Keratinocyte (primary cell): ENCODE results near the gene IQSEC3. TPM values are rescaled to one million over a fixed set of nuclear protein-coding genes. Genes with fewer than 3 reads are reported as not detected.

Source experiments
- DNase-seq: peaks from one replicate; pipeline ENCODE4 v3.0.0-alpha.2; 2011; ENCODE audit warnings: low read depth, missing footprints, low spot score
- FAIRE-seq: peaks from 2 replicates; lab custom pipeline; 2011; peaks lifted over from hg19 to GRCh38; lab: Jason Lieb, UNC
- H2AFZ ChIP-seq: 2 replicates; pipeline ENCODE4 v1.6.0; 2012; ENCODE audit warnings: low read length, control low read depth, inconsistent platforms; ENCODE audit not compliant: control insufficient read depth
- H3K27ac ChIP-seq: 2 replicates; pipeline ENCODE4 v1.5.1; 2011; ENCODE audit warnings: low read length; ENCODE audit not compliant: control insufficient read depth, insufficient read depth
- H3K27me3 ChIP-seq: 3 replicates; pipeline ENCODE4 v1.6.0; 2011; ENCODE audit warnings: low read length; ENCODE audit not compliant: control insufficient read depth, insufficient read depth; ENCODE audit errors: extremely low read depth
- H3K36me3 ChIP-seq, 2 experiments: 2 replicates in 1 of 2; 3 replicates in 1 of 2; pipeline ENCODE4 v1.5.1; 2011; ENCODE audit warnings: low read length in 2 of 2, mild to moderate bottlenecking in 1 of 2; ENCODE audit not compliant: control insufficient read depth in 2 of 2, insufficient read depth in 2 of 2; ENCODE audit errors: extremely low read depth in 1 of 2
- H3K4me1 ChIP-seq: 3 replicates; pipeline ENCODE4 v1.5.1; 2011; ENCODE audit warnings: low read length; ENCODE audit not compliant: control insufficient read depth, insufficient read depth; ENCODE audit errors: extremely low read depth
- H3K4me2 ChIP-seq: 3 replicates; pipeline ENCODE4 v1.6.0; 2011; ENCODE audit warnings: low read depth, low read length; ENCODE audit not compliant: control insufficient read depth, insufficient read depth; ENCODE audit errors: extremely low read depth
- H3K4me3 ChIP-seq, 3 experiments: fragments of 200-600 bp in 1 of 3; sonication (generic) in 1 of 3; 2 replicates in 2 of 3; 3 replicates in 1 of 3; pipeline ENCODE4 v1.5.1; 2011 to 2016; ENCODE audit warnings: low read length in 3 of 3, mild to moderate bottlenecking in 3 of 3, control low read depth in 2 of 3, inconsistent platforms in 1 of 3, low read depth in 1 of 3, mixed read lengths in 1 of 3, mixed run types in 1 of 3, moderate library complexity in 1 of 3; ENCODE audit not compliant: control insufficient read depth in 2 of 3, insufficient read depth in 2 of 3; ENCODE audit errors: extremely low read depth in 1 of 3
- H3K79me2 ChIP-seq: 2 replicates; pipeline ENCODE4 v1.6.0; 2012; ENCODE audit warnings: low read length; ENCODE audit not compliant: control insufficient read depth, insufficient read depth
- H3K9ac ChIP-seq: 3 replicates; pipeline ENCODE4 v1.6.0; 2011; ENCODE audit warnings: low read length; ENCODE audit not compliant: control insufficient read depth, insufficient read depth; ENCODE audit errors: extremely low read depth
- H3K9me1 ChIP-seq: 3 replicates; pipeline ENCODE4 v1.6.0; 2011; ENCODE audit warnings: low read length; ENCODE audit not compliant: control insufficient read depth, insufficient read depth; ENCODE audit errors: extremely low read depth
- H3K9me3 ChIP-seq: 2 replicates; pipeline ENCODE4 v1.5.1; 2012; ENCODE audit warnings: low read depth, low read length; ENCODE audit not compliant: control insufficient read depth
- H4K20me1 ChIP-seq: 3 replicates; pipeline ENCODE4 v1.6.0; 2011; ENCODE audit warnings: low read length; ENCODE audit not compliant: control insufficient read depth, insufficient read depth; ENCODE audit errors: extremely low read depth
- CTCF ChIP-seq, 3 experiments: IDR thresholded peaks in 1 of 3; conservative IDR thresholded peaks in 1 of 3; optimal IDR thresholded peaks in 1 of 3; 2 replicates in 2 of 3; 3 replicates in 1 of 3; pipeline versions ENCODE3 to v1.5.1; 2011; ENCODE audit warnings: low read length in 3 of 3, mild to moderate bottlenecking in 3 of 3, moderate library complexity in 2 of 3, control low read depth in 1 of 3, inconsistent platforms in 1 of 3; ENCODE audit not compliant: insufficient read depth in 2 of 3; ENCODE audit errors: extremely low read depth in 1 of 3
- EZH2 ChIP-seq: IDR thresholded peaks from one replicate; pipeline ENCODE4 v1.6.1; 2012; ENCODE audit warnings: inconsistent platforms, mild to moderate bottlenecking, low read length, moderate library complexity
- dilution Hi-C: fragments of 300-500 bp; cut with MboI; formaldehyde crosslinking; loops from one replicate; pipeline ENCODE4 v1.7.0; 2020; ENCODE audit warnings: low sequenced_read_pairs; ENCODE audit not compliant: extremely low pct_ligation_motif_present
- polyA plus RNA-seq, 5 experiments: library from polyadenylated mRNA; depleted of rRNA in 3 of 5; stranded (reverse) in 3 of 5; stranded (forward) in 1 of 5; unstranded in 1 of 5; fragments of >200 nt; gene quantifications; 1 replicate in 1 of 5; 2 replicates in 3 of 5; 3 replicates in 1 of 5; pipeline versions ENCODE4 v1.2.1 to v1.2.3, GENCODE V29; 2011 to 2012; ENCODE audit warnings: missing spikeins in 2 of 5, low read depth in 1 of 5, low replicate concordance in 1 of 5

Gene IQSEC3
- polyA plus RNA-seq, 1 donor (not counting 4 experiments of a cell fraction or from before 2014, with no cell fraction given) = not detected

GRCh38 chr12:184811-185575, 118.4 kb downstream of the IQSEC3 start:
- peaks cover 6% of the 10 kb centered on the region for H3K27me3 ChIP-seq
- H3K79me2 ChIP-seq = no peaks in the 10 kb centered on the region
- no peaks in the 10 kb centered on the region for H3K9me1 ChIP-seq
- DNase-seq (no peak), FAIRE-seq (no peak)
- H3K4me2 ChIP-seq = no peak overlapping the region
- no peak for TF ChIP-seq EZH2
- TF ChIP-seq CTCF (optimal IDR thresholded peaks at IDR 0.05 in 1 of 3, IDR thresholded peaks at IDR 0.05 in 1 of 3, conservative IDR thresholded peaks at IDR 0.05 in 1 of 3; ENCODE audit: extremely low read depth in 1 of 3, insufficient read depth in 2 of 3, low read length in 3 of 3) = no peak
- no peak overlapping the region for H3K4me3 ChIP-seq
- no peaks in the 10 kb centered on the region for H3K9me3 ChIP-seq
- no peaks in the 10 kb centered on the region for H4K20me1 ChIP-seq
- H3K27ac ChIP-seq = no peak overlapping the region
- H3K36me3 ChIP-seq = no peaks in the 10 kb centered on the region
- H3K9ac ChIP-seq = no peak overlapping the region
- no peaks in the 10 kb centered on the region for H3K4me1 ChIP-seq
- dilution Hi-C loops = no loop called here
- no peak overlapping the region for H2AFZ ChIP-seq

GRCh38 chr12:185576-185955, 119.0 kb downstream of the IQSEC3 start:
- no peaks in the 10 kb centered on the region for H3K9me1 ChIP-seq
- no peaks in the 10 kb centered on the region for H3K9me3 ChIP-seq
- H3K4me3 ChIP-seq = no peak overlapping the region
- no peak for FAIRE-seq
- dilution Hi-C loops = no loop called here
- H3K9ac ChIP-seq = no peak overlapping the region
- H3K27me3 ChIP-seq = peaks cover 10% of the 10 kb centered on the region
- no peak for DNase-seq
- H3K4me2 ChIP-seq = no peak overlapping the region
- H3K36me3 ChIP-seq = no peaks in the 10 kb centered on the region
- no peak overlapping the region for H3K27ac ChIP-seq
- no peak overlapping the region for H2AFZ ChIP-seq
- H3K4me1 ChIP-seq = no peaks in the 10 kb centered on the region
- TF ChIP-seq EZH2 (no peak), CTCF (optimal IDR thresholded peaks at IDR 0.05 in 1 of 3, IDR thresholded peaks at IDR 0.05 in 1 of 3, conservative IDR thresholded peaks at IDR 0.05 in 1 of 3; ENCODE audit: extremely low read depth in 1 of 3, insufficient read depth in 2 of 3, low read length in 3 of 3) (no peak)
- no peaks in the 10 kb centered on the region for H4K20me1 ChIP-seq
- H3K79me2 ChIP-seq = no peaks in the 10 kb centered on the region
